ENCODE results near the gene SPTB. TPM values are rescaled to one million over a fixed set of nuclear protein-coding genes. Genes with fewer than 3 reads are reported as not detected.

The SPTB gene
- total and polyA plus RNA-seq, 2 donors = 0.76 to 6.8 TPM

- no peaks in the 10 kb centered on the region for H3K36me3 ChIP-seq (ENCODE audit: insufficient read depth)
- 29% methylated on average over 29 of the region's 29 CpGs for WGBS
- no peaks in the 10 kb centered on the region for H3K4me1 ChIP-seq (ENCODE audit: insufficient read depth)
- DNase-seq (ENCODE audit: extremely low spot score) = no peak
- H3K4me3 ChIP-seq (ENCODE audit: low read depth, low read length) = no peak overlapping the region
- no peak overlapping the region for H3K27ac ChIP-seq (ENCODE audit: low read depth)
Observed at GRCh38 chr14:64764641-64765520, 114.8 kb downstream of the SPTB start.

GRCh38 chr14:64763801-64764621, 115.7 kb downstream of the SPTB start:
- Histone ChIP-seq H3K4me1 (ENCODE audit: insufficient read depth) (no peaks in the 10 kb centered on the region), H3K4me3 (ENCODE audit: low read depth, low read length) (no peak overlapping the region), H3K27ac (ENCODE audit: low read depth) (peak overlapping the region; percentile 24), H3K36me3 (ENCODE audit: insufficient read depth) (no peaks in the 10 kb centered on the region)
- WGBS = 63% methylated on average over 18 of the region's 18 CpGs
- no peak for DNase-seq (ENCODE audit: extremely low spot score)

GRCh38 chr14:64763085-64763782, 116.5 kb downstream of the SPTB start:
- DNase-seq (ENCODE audit: extremely low spot score) = no peak
- Histone ChIP-seq H3K4me1 (ENCODE audit: insufficient read depth) (no peaks in the 10 kb centered on the region), H3K4me3 (ENCODE audit: low read depth, low read length) (no peak overlapping the region), H3K27ac (ENCODE audit: low read depth) (no peak overlapping the region), H3K36me3 (ENCODE audit: insufficient read depth) (no peaks in the 10 kb centered on the region)
- WGBS = 73% methylated on average over 11 of the region's 11 CpGs

GRCh38 chr14:64762044-64763034, 117.4 kb downstream of the SPTB start:
- Histone ChIP-seq H3K27ac (ENCODE audit: low read depth) (no peak overlapping the region), H3K4me3 (ENCODE audit: low read depth, low read length) (no peak overlapping the region), H3K36me3 (ENCODE audit: insufficient read depth) (no peaks in the 10 kb centered on the region), H3K4me1 (ENCODE audit: insufficient read depth) (no peaks in the 10 kb centered on the region)
- DNase-seq (ENCODE audit: extremely low spot score) = peak; percentile 93
- 14% methylated on average over 19 of the region's 19 CpGs for WGBS

GRCh38 chr14:64761441-64762043, 118.2 kb downstream of the SPTB start:
- Histone ChIP-seq H3K27ac (ENCODE audit: low read depth) (no peak overlapping the region), H3K4me1 (ENCODE audit: insufficient read depth) (no peaks in the 10 kb centered on the region)

GRCh38 chr14:64760916-64761315, 118.8 kb downstream of the SPTB start:
- Histone ChIP-seq H3K4me1 (ENCODE audit: insufficient read depth) (no peaks in the 10 kb centered on the region), H3K36me3 (ENCODE audit: insufficient read depth) (no peaks in the 10 kb centered on the region), H3K27ac (ENCODE audit: low read depth) (no peak overlapping the region), H3K4me3 (ENCODE audit: low read depth, low read length) (no peak overlapping the region)
- WGBS = 57% methylated on average over 5 of the region's 5 CpGs
- DNase-seq (ENCODE audit: extremely low spot score) = no peak

More at GRCh38 chr14:64761441-64762043, 118.2 kb downstream of the SPTB start:
- no peak overlapping the region for H3K4me3 ChIP-seq (ENCODE audit: low read depth, low read length)
- no peak for DNase-seq (ENCODE audit: extremely low spot score)
- 15% methylated on average over 5 of the region's 5 CpGs for WGBS
- H3K36me3 ChIP-seq (ENCODE audit: insufficient read depth) = no peaks in the 10 kb centered on the region

GRCh38 chr14:64760146-64760755, 119.5 kb downstream of the SPTB start:
- no peaks in the 10 kb centered on the region for H3K36me3 ChIP-seq (ENCODE audit: insufficient read depth)
- no peaks in the 10 kb centered on the region for H3K4me1 ChIP-seq (ENCODE audit: insufficient read depth)
- H3K4me3 ChIP-seq (ENCODE audit: low read depth, low read length) = no peak overlapping the region
- DNase-seq (ENCODE audit: extremely low spot score) = no peak
- no peak overlapping the region for H3K27ac ChIP-seq (ENCODE audit: low read depth)
- 67% methylated on average over 8 of the region's 8 CpGs for WGBS

- WGBS = 84% methylated on average over 6 of the region's 6 CpGs
- no peaks in the 10 kb centered on the region for H3K4me1 ChIP-seq (ENCODE audit: insufficient read depth)
- H3K36me3 ChIP-seq (ENCODE audit: insufficient read depth) = no peaks in the 10 kb centered on the region
- H3K27ac ChIP-seq (ENCODE audit: low read depth) = no peak overlapping the region
- no peak overlapping the region for H3K4me3 ChIP-seq (ENCODE audit: low read depth, low read length)
- DNase-seq (ENCODE audit: extremely low spot score) = no peak
Observed at GRCh38 chr14:64759555-64759938, 120.2 kb downstream of the SPTB start.

GRCh38 chr14:64758691-64759554, 120.8 kb downstream of the SPTB start:
- WGBS = 35% methylated on average over 7 of the region's 7 CpGs
- Histone ChIP-seq H3K4me3 (ENCODE audit: low read depth, low read length) (no peak overlapping the region), H3K4me1 (ENCODE audit: insufficient read depth) (no peaks in the 10 kb centered on the region), H3K27ac (ENCODE audit: low read depth) (peak overlapping the region; percentile 12), H3K36me3 (ENCODE audit: insufficient read depth) (no peaks in the 10 kb centered on the region)
- DNase-seq (ENCODE audit: extremely low spot score) = peak; percentile 84

- peak overlapping the region; percentile 4 for H3K27ac ChIP-seq (ENCODE audit: low read depth)
- H3K4me1 ChIP-seq (ENCODE audit: insufficient read depth) = no peaks in the 10 kb centered on the region
- H3K4me3 ChIP-seq (ENCODE audit: low read depth, low read length) = no peak overlapping the region
- no peaks in the 10 kb centered on the region for H3K36me3 ChIP-seq (ENCODE audit: insufficient read depth)
- WGBS = 44% methylated on average over 3 of the region's 3 CpGs
- DNase-seq (ENCODE audit: extremely low spot score) = no peak
Observed at GRCh38 chr14:64758025-64758521, 121.6 kb downstream of the SPTB start.

GRCh38 chr14:64757601-64758000, 122.1 kb downstream of the SPTB start:
- H3K27ac ChIP-seq (ENCODE audit: low read depth) = peak overlapping the region; percentile 4
- no peaks in the 10 kb centered on the region for H3K4me1 ChIP-seq (ENCODE audit: insufficient read depth)
- no peak overlapping the region for H3K4me3 ChIP-seq (ENCODE audit: low read depth, low read length)
- no peak for DNase-seq (ENCODE audit: extremely low spot score)
- WGBS = 75% methylated on average over 3 of the region's 3 CpGs
- H3K36me3 ChIP-seq (ENCODE audit: insufficient read depth) = no peaks in the 10 kb centered on the region

Data from urinary bladder (tissue), 4 donors.